GM18520 (cell line): ENCODE results near the gene STX4.

ENCODE experiments used
- ATAC-seq: cut with Tn5 transposase; IDR thresholded peaks from one replicate; pipeline ENCODE4 v1.9.1; 2021; ENCODE audit not compliant: unreplicated experiment

STX4 gene, protein sequence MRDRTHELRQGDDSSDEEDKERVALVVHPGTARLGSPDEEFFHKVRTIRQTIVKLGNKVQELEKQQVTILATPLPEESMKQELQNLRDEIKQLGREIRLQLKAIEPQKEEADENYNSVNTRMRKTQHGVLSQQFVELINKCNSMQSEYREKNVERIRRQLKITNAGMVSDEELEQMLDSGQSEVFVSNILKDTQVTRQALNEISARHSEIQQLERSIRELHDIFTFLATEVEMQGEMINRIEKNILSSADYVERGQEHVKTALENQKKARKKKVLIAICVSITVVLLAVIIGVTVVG

GRCh38 chr16:31032736-31033708, at the start of gene STX4:
Gene STX4 (plus strand): TSS chr16:31033558. CDS start chr16:31033806, 248 bp downstream.
- peak; percentile 76 for ATAC-seq

GRCh38 chr16:30983898-30984610, 49.3 kb upstream of the STX4 start:
- ATAC-seq, result no peak

DNA sequence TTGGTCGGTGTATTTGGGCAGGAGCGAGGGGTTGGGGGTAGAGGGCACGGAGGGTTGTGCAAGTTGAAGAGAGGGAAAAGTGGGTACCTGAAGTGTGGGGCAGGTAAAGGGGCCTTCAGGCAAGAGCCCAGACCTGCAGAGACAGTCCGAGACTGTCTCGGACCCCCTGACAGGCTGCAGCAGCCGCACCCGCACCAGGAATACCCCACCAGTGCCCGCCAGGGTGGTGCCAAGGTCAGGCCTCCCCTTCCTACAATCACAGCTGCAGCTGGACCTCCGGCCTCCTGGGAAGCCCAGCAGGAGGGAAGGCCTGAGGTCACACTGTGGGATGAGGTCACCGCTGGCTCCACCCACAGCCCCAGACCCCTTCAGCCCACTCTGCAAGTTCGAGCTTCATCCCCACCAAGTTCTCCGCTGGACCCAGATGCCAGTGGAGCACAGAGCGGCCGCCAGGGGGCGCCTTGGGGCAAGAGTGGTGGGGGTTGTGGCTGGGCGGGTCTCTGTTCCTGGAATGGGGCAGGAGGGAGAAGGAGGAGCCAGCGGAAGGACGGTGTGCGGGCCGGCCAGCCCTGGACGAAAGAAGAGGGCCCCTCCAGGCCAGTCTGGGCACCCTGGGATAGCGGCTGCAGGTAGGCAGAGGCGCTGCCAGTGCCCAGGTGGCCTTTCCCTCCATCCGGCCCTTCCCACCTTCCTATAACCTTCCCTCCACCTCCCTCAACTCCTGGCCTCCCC, 48.5 kb upstream of the STX4 start, which contains the start of gene HSD3B7:
HSD3B7 (plus strand) TSS at position 539 of the 732 bp plus-strand sequence. CDS start 452 bp downstream, outside the sequence.
- ATAC-seq, result no peak

DNA sequence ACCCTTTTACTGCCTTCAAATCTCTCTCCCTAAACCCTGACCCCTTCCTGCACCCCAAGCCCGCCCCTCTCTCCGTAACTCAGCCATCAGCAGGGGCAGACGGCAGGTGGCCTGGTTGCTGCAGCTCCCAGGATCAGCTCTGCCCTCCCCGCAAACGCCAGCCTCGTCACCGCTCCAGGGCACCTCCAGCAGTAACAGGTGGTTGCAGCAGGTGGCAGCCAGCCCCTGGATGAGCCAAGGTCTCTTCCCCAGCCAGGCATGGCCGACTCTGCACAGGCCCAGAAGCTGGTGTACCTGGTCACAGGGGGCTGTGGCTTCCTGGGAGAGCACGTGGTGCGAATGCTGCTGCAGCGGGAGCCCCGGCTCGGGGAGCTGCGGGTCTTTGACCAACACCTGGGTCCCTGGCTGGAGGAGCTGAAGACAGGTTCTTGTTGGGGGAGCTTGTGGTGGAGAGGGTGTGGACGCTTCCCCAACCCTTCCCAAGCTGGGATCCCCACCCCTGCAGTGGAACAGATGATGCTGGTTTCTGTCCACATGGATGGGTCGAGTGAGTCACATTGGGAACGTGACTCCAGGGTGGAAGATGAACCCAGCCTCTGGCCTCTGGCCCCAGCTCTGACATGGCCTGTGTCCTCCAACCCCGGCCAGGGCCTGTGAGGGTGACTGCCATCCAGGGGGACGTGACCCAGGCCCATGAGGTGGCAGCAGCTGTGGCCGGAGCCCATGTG, 47.8 kb upstream of the STX4 start:
- no peak for ATAC-seq

DNA sequence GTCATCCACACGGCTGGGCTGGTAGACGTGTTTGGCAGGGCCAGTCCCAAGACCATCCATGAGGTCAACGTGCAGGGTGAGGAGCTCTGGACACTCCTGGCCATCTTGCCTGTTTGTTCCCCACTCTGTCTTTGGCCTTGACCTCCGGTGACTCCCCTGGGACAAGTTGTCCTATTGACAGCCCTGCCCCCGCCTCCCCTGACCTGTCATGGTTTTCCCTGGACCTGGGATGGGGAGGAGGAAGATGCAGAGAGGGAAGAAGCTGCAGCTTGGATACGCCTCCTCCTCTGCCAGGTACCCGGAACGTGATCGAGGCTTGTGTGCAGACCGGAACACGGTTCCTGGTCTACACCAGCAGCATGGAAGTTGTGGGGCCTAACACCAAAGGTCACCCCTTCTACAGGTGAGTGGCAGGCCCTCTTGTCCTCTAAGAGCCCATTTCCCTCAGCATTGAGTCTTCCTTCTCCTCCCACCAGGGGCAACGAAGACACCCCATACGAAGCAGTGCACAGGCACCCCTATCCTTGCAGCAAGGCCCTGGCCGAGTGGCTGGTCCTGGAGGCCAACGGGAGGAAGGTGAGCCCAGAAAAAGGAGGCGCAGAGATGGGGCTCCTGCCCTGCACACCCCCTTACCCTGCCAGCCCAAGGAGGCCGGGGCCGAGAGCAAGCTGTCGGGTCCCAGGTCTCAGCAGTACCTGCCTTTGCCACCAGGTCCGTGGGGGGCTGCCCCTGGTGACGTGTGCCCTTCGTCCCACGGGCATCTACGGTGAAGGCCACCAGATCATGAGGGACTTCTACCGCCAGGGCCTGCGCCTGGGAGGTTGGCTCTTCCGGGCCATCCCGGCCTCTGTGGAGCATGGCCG, 47.0 kb upstream of the STX4 start:
- no peak for ATAC-seq

DNA sequence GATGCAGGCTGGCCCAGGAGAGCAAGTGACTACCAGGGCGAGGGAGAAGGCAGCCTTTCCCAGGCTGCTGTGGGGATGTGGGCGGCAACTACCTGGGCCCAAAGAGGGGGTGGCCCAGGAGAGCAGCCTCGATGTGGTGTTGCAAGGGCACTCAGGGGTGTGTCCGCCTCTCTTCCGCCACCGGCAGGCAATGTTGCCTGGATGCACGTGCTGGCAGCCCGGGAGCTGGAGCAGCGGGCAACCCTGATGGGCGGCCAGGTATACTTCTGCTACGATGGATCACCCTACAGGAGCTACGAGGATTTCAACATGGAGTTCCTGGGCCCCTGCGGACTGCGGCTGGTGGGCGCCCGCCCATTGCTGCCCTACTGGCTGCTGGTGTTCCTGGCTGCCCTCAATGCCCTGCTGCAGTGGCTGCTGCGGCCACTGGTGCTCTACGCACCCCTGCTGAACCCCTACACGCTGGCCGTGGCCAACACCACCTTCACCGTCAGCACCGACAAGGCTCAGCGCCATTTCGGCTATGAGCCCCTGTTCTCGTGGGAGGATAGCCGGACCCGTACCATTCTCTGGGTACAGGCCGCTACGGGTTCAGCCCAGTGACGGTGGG, 45.7 kb upstream of the STX4 start:
- no peak for ATAC-seq

- no peak for ATAC-seq
Measured at GRCh38 chr16:30989469-30990047, 43.8 kb upstream of the STX4 start.

DNA sequence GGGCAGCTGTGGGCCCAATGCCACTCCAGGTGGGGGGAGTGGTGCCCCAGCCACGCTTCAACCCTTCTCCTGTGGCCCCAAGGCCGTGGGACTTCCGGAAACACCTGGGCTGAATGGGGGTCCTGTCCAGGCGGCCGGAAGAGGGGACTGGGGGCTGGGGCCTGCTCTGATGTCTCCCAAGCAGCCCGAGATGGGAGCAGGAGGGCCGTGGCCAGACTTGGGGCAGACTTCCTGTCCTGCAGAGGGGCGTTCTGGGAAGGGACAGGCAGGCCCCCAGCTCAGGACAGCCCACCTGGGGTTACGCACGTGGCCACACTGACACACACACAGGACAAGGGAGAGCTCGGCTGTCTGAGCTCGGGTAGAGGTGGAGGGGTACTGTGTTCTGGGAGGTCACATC, 43.3 kb upstream of the STX4 start:
- ATAC-seq, result no peak

DNA sequence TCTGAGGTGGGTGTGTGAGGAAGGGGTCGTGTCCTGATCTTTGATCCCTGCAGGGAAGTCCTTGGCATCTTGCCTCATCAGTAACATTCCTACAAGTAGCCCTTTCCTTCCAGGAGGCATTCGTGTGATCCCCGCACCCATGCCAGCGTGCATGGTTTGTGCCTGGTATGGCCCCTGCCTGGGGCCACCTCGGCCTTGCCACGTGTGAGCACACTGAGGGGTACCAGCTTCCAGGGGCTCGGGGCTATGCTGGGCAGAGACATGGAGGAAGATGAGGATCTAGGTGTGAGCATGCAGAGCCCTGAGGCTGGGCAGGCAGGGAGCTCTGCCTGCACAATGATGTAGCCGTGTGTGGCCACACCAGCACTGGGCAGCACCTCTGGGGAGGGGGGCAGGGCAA, 42.3 kb upstream of the STX4 start:
- no peak for ATAC-seq

DNA sequence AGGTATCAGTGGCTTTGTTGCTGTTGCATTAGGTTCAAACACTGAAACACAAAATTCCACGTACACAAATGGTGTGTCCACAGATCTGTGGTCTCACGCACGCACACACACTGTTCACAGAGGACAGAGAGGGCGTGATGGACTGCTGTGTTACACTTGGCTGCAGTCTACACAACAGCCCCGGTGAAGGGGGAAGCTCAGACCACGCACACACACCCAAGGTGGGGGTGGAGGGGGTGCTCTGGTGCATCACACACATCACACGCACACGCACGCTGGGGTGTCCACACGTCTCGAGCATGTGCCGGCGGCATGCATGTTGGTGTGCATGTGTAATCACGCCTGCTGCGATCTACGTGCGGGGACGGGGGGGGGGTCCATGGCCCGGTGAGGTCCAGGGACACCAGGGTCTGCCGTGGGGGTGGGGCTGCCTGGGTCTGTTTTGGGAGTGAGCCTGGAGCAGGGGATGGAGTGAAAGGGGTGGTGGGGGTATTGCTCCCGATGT, 41.0 kb upstream of the STX4 start:
- ATAC-seq, result no peak

DNA sequence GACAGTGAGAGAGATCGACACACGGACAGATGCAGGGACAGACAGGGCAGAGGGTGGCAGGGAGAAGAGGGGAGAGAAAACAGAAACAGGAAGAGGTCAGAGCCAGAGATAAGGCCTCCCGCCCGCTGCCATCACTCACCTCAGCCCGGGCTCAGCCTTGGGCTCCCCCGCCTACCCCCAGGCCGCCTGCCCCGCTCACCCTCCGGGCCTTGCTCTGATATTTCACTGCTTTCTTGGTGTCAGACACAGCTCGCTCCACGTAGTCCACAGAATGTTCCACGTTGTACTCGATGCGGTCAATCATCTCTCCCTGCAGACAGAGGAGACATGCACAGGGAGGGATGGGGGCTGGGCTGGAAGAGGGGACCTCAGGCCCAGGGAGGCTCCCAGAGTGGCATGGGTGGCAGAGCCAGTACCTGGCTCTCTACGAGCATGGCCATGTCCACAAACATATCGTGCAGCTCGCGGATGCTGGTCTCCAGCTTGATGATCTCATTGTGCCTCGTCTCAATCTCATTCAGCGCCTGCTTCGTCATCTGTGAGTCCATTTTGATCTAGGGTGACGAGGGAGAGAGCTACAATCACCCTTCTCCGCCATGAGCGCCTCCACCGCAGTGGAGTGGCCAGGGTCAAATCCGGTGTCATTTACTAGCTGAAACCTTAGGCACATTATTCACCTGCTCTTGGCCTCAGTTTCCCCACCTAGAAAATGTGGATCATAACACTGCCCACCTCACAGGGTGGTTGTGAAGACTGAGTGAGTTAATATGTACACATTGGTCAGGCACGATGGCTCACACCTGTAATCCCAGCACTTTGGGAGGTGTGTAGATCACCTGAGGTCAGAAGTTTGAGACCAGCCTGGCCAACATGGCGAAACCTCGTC, 40.2 kb upstream of the STX4 start:
- ATAC-seq, result no peak

- no peak for ATAC-seq
Measured at GRCh38 chr16:30995927-30996323, 37.4 kb upstream of the STX4 start.

DNA sequence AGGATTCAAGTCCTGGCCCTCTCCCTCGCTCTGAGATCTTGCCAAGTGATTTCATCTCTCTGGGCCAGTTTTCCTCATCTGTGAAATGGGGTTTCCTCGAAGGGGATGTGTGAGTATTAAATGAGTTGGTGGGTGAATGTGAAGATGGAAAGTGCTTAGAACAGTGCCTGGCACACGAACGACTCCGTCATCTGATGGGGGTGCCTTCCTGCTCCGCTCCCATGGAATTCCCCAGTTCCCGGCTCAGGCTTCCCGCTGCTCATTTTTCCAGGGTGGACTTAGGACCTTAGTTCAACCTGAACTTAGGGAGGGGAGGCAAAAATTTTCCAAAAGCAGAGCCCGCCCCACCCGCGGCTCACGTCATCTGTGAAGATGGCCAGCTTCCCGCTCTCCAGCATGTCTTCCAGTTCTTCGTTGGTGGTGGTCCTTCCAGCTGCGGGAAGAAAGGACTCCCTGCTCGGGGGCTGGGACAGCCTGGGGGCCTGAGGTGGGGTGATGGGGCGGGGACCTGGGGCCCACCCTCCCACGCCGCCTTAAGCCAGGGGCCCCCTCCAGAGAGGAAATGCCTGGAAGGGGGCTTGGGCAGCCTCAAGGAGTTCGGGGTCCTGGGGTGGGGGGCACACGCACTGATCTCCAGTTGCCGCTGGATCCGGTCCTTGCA, 36.9 kb upstream of the STX4 start:
- no peak for ATAC-seq

- no peak for ATAC-seq
Measured at GRCh38 chr16:30996985-30997724, 36.2 kb upstream of the STX4 start.

- no peak for ATAC-seq
Measured at GRCh38 chr16:30997725-30998711, 35.3 kb upstream of the STX4 start.
